ENCODE measurements around the gene PWWP2B. TPM values are rescaled to one million over a fixed set of nuclear protein-coding genes. Genes with fewer than 3 reads are reported as not detected.
"Not testable (repeated sequence)": the region's sequence is repeated elsewhere in the genome, so short reads cannot be mapped to it uniquely, and the experiment has no call there.

Gene PWWP2B
- total RNA-seq: 1 to 10 TPM; 2.9 to 3.1 TPM

- Mint-ChIP-seq H3K4me1 (peaks cover 5% of the 10 kb centered on the region), H3K27me3 (no peaks in the 10 kb centered on the region), H3K27ac (peak within 1 kb of the TSS; percentile 79), H3K4me3 (peak within 1 kb of the TSS; percentile 81), H3K36me3 (no peaks in the 10 kb centered on the region), H3K9me3 (no peaks in the 10 kb centered on the region)
- DNase-seq: peak; percentile 63
Measured at GRCh38 chr10:132397036-132397541, at the start of gene PWWP2B. Gene PWWP2B, plus strand, starts transcription at chr10:132397200. Its CDS starts 27 bp downstream, at chr10:132397227.

- no peak for DNase-seq
- no peaks in the 10 kb centered on the region for H3K9me3 Mint-ChIP-seq
- no peaks in the 10 kb centered on the region for H3K27me3 Mint-ChIP-seq
- H3K27ac Mint-ChIP-seq: no peak overlapping the region
- peaks cover 2% of the 10 kb centered on the region for H3K36me3 Mint-ChIP-seq
- no peak overlapping the region for H3K4me3 Mint-ChIP-seq
- no peaks in the 10 kb centered on the region for H3K4me1 Mint-ChIP-seq
Measured at GRCh38 chr10:132347211-132347930, 49.6 kb upstream of the PWWP2B start.

GRCh38 chr10:132347931-132348267, 49.1 kb upstream of the PWWP2B start:
- H3K27ac Mint-ChIP-seq: no peak overlapping the region
- peaks cover 2% of the 10 kb centered on the region for H3K4me1 Mint-ChIP-seq
- no peaks in the 10 kb centered on the region for H3K36me3 Mint-ChIP-seq
- no peaks in the 10 kb centered on the region for H3K27me3 Mint-ChIP-seq
- H3K9me3 Mint-ChIP-seq: no peaks in the 10 kb centered on the region
- H3K4me3 Mint-ChIP-seq: no peak overlapping the region
- no peak for DNase-seq

- Mint-ChIP-seq H3K4me3 (no peak overlapping the region), H3K27me3 (no peaks in the 10 kb centered on the region), H3K36me3 (no peaks in the 10 kb centered on the region), H3K9me3 (no peaks in the 10 kb centered on the region), H3K4me1 (peaks cover 2% of the 10 kb centered on the region), H3K27ac (no peak overlapping the region)
- no peak for DNase-seq
Measured at GRCh38 chr10:132349766-132350165, 47.2 kb upstream of the PWWP2B start.

- Mint-ChIP-seq H3K9me3 (no peaks in the 10 kb centered on the region), H3K36me3 (no peaks in the 10 kb centered on the region), H3K27ac (no peak overlapping the region)
Measured at GRCh38 chr10:132350391-132350790, 46.6 kb upstream of the PWWP2B start.

GRCh38 chr10:132350946-132351345, 46.1 kb upstream of the PWWP2B start:
- Mint-ChIP-seq H3K4me3 (no peak overlapping the region), H3K27me3 (no peaks in the 10 kb centered on the region), H3K9me3 (no peaks in the 10 kb centered on the region), H3K4me1 (peaks cover 2% of the 10 kb centered on the region), H3K36me3 (no peaks in the 10 kb centered on the region), H3K27ac (no peak overlapping the region)
- DNase-seq: no peak

More at GRCh38 chr10:132350391-132350790, 46.6 kb upstream of the PWWP2B start:
- Mint-ChIP-seq H3K27me3 (no peaks in the 10 kb centered on the region), H3K4me1 (peaks cover 2% of the 10 kb centered on the region), H3K4me3 (no peak overlapping the region)
- no peak for DNase-seq

GRCh38 chr10:132351611-132352010, 45.4 kb upstream of the PWWP2B start:
- H3K36me3 Mint-ChIP-seq: no peaks in the 10 kb centered on the region
- no peak overlapping the region for H3K4me3 Mint-ChIP-seq
- no peak for DNase-seq
- H3K4me1 Mint-ChIP-seq: peaks cover 2% of the 10 kb centered on the region
- H3K27me3 Mint-ChIP-seq: no peaks in the 10 kb centered on the region
- no peak overlapping the region for H3K27ac Mint-ChIP-seq
- no peaks in the 10 kb centered on the region for H3K9me3 Mint-ChIP-seq

GRCh38 chr10:132352462-132353308, 44.3 kb upstream of the PWWP2B start:
- not testable (repeated sequence) for H3K27ac Mint-ChIP-seq, H3K9me3 Mint-ChIP-seq, H3K4me1 Mint-ChIP-seq, H3K27me3 Mint-ChIP-seq, H3K36me3 Mint-ChIP-seq, H3K4me3 Mint-ChIP-seq
- DNase-seq: peak; percentile 70

GRCh38 chr10:132353456-132354355, 43.3 kb upstream of the PWWP2B start:
- H3K4me1 Mint-ChIP-seq: peaks cover 2% of the 10 kb centered on the region
- peaks cover 2% of the 10 kb centered on the region for H3K9me3 Mint-ChIP-seq
- no peak for DNase-seq
- H3K4me3 Mint-ChIP-seq: no peak overlapping the region
- H3K27me3 Mint-ChIP-seq: no peaks in the 10 kb centered on the region
- peaks cover 2% of the 10 kb centered on the region for H3K36me3 Mint-ChIP-seq
- H3K27ac Mint-ChIP-seq: no peak overlapping the region

GRCh38 chr10:132354356-132355094, 42.5 kb upstream of the PWWP2B start:
- H3K9me3 Mint-ChIP-seq: peaks cover 2% of the 10 kb centered on the region
- no peaks in the 10 kb centered on the region for H3K27me3 Mint-ChIP-seq
- peaks cover 2% of the 10 kb centered on the region for H3K4me1 Mint-ChIP-seq
- H3K27ac Mint-ChIP-seq: no peak overlapping the region
- H3K4me3 Mint-ChIP-seq: no peak overlapping the region
- peaks cover 2% of the 10 kb centered on the region for H3K36me3 Mint-ChIP-seq
- DNase-seq: no peak

- DNase-seq: no peak
- no peaks in the 10 kb centered on the region for H3K27me3 Mint-ChIP-seq
- H3K36me3 Mint-ChIP-seq: peaks cover 2% of the 10 kb centered on the region
- H3K4me3 Mint-ChIP-seq: no peak overlapping the region
- peaks cover 2% of the 10 kb centered on the region for H3K9me3 Mint-ChIP-seq
- peaks cover 2% of the 10 kb centered on the region for H3K4me1 Mint-ChIP-seq
- no peak overlapping the region for H3K27ac Mint-ChIP-seq
Measured at GRCh38 chr10:132355297-132355696, 41.7 kb upstream of the PWWP2B start.

- peaks cover 2% of the 10 kb centered on the region for H3K4me1 Mint-ChIP-seq
- H3K9me3 Mint-ChIP-seq: peaks cover 2% of the 10 kb centered on the region
- peaks cover 2% of the 10 kb centered on the region for H3K36me3 Mint-ChIP-seq
- no peaks in the 10 kb centered on the region for H3K27me3 Mint-ChIP-seq
- no peak overlapping the region for H3K27ac Mint-ChIP-seq
- DNase-seq: no peak
- no peak overlapping the region for H3K4me3 Mint-ChIP-seq
Measured at GRCh38 chr10:132355754-132356153, 41.2 kb upstream of the PWWP2B start.

- H3K27me3 Mint-ChIP-seq: no peaks in the 10 kb centered on the region
- no peak overlapping the region for H3K4me3 Mint-ChIP-seq
- peaks cover 2% of the 10 kb centered on the region for H3K4me1 Mint-ChIP-seq
- no peak for DNase-seq
- H3K9me3 Mint-ChIP-seq: peaks cover 2% of the 10 kb centered on the region
- peaks cover 2% of the 10 kb centered on the region for H3K36me3 Mint-ChIP-seq
- no peak overlapping the region for H3K27ac Mint-ChIP-seq
Measured at GRCh38 chr10:132356621-132357195, 40.3 kb upstream of the PWWP2B start.

All from activated naive CD8-positive, alpha-beta T cell treated with anti-CD3 and anti-CD28 coated beads for 36 hours (primary cell).